HG03095 (cell line): ENCODE measurements around the gene CTXND2.

ENCODE experiments used
- ATAC-seq: cut with Tn5 transposase; IDR thresholded peaks from one replicate; pipeline ENCODE4 v1.9.1; 2021; ENCODE audit warnings: moderate library complexity; ENCODE audit not compliant: unreplicated experiment

Gene CTXND2

DNA sequence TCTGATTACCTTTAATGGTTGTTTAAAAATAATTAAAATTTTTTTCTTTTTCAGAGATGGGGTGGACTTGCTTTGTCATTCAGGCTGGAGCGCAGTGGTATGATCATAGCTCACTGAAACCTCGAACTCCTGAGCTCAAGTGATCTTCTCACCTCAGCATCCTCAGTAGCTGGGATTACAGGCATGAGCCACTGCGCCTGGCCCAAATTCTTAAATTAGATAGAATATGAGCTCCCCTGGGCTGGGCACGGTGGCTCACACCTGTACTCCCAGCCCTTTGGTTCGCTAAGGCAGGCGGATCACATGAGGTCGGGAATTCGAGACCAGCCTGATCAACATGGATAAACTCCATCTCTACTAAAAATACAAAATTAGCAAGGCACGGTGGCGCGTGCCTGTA is 70.7 kb downstream of the CTXND2 start:
- ATAC-seq = no peak

DNA sequence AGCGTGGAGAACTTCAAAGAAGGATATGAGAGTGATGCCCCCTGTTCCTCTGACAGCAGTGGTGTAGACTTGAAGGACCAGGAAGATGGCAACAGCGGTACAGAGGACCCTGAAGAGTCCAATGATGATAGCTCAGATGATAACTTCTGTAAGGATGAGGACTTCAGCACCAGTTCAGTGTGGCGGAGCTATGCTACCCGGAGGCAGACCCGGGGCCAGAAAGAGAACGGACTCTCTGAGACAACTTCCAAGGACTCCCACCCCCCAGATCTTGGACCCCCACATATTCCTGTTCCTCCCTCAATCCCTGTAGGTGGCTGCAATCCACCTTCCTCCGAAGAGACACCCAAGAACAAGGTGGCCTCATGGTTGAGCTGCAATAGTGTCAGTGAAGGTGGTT is 73.7 kb downstream of the CTXND2 start:
- no peak for ATAC-seq

DNA sequence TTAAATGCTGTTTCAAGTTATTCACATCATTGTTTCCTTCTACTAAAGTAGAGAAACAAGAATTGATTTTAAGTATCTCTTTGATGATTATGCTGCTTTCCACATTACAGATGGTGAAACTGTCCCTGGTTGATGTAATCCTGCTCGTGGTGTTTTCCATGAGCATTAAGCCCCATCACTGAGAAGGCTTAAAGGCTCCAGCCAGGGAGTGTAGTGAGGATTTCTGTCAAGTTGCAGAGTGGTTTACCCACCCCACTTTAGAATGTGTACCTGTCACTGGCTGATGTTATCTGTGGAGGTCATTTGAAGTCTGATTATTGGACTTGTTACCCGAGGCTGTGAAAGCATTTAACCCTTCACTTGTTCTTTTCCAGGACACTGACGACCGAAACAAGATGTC is 74.8 kb downstream of the CTXND2 start:
- no peak for ATAC-seq
